Loucy (cell line): Measurements from ENCODE around the gene KLK8.

Experiments used
- EZH2phosphoT487 ChIP-seq: fragments of 200-600 bp; IDR thresholded peaks from 2 replicates; pipeline ENCODE4 v1.6.1; 2018; ENCODE audit warnings: antibody characterized with exemption, mild to moderate bottlenecking, moderate library complexity, borderline replicate concordance
- TF ChIP-seq, protein P1 (sequence below): fragments of 200-600 bp; sonication (generic); conservative IDR thresholded peaks from 2 replicates; pipeline ENCODE4 v1.5.1; 2014; ENCODE audit warnings: mild to moderate bottlenecking, antibody characterized with exemption, low read length

DNA sequence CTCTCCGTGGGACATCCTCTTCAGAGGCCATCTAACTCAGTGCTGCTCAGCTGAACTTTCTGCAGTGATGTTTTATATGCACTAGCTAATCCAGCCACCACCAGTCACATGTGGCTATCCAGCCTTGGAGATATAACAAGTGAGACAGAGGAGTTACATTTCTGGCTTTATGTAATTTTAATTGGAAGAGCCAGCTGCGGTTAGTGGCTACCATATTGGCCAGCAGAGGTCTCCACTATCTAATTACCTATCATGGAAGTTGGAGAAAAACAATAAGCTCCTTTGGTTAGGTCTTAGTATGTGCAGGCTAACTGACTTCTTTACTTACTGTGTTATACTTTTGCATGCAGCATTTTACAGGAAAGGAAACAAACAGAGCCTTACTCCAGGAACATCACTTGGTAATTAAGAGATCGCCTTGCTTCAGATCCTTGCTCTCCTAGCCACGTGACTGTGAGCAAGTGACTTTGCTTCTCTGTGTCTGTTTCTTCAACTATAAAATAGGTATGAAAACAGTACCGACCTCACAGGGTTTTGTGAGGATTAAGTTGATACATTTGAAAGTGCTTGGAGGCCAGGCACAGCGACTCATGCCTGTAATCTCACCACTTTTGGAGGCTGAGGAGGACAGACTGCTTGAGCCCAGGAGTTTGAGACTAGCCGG is 19.7 kb upstream of the KLK8 start:
- TF ChIP-seq EZH2phosphoT487 = no peak
- TF ChIP-seq, protein P1, sequence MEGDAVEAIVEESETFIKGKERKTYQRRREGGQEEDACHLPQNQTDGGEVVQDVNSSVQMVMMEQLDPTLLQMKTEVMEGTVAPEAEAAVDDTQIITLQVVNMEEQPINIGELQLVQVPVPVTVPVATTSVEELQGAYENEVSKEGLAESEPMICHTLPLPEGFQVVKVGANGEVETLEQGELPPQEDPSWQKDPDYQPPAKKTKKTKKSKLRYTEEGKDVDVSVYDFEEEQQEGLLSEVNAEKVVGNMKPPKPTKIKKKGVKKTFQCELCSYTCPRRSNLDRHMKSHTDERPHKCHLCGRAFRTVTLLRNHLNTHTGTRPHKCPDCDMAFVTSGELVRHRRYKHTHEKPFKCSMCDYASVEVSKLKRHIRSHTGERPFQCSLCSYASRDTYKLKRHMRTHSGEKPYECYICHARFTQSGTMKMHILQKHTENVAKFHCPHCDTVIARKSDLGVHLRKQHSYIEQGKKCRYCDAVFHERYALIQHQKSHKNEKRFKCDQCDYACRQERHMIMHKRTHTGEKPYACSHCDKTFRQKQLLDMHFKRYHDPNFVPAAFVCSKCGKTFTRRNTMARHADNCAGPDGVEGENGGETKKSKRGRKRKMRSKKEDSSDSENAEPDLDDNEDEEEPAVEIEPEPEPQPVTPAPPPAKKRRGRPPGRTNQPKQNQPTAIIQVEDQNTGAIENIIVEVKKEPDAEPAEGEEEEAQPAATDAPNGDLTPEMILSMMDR = peak; percentile 78
